SK-N-SH (cell line): ENCODE measurements around the gene DSCAML1.

Source experiments
- CTCF ChIP-seq: fragments of 200-600 bp; sonication (generic); IDR thresholded peaks from 2 replicates; pipeline ENCODE4 v1.6.1; 2017; ENCODE audit warnings: antibody characterized with exemption, mild to moderate bottlenecking, moderate library complexity
- EP300 ChIP-seq, 2 experiments: IDR thresholded peaks; 2 replicates each; pipeline versions ENCODE4 v1.4.0 to v1.6.1; 2012; ENCODE audit warnings: borderline replicate concordance in 1 of 2, low read depth in 1 of 2, low read length in 1 of 2
- EZH2phosphoT487 ChIP-seq: fragments of 200-600 bp; sonication (generic); IDR thresholded peaks from 2 replicates; pipeline ENCODE4 v1.6.1; 2017; ENCODE audit warnings: low read depth, mixed run types, mild to moderate bottlenecking, antibody characterized with exemption, moderate library complexity, borderline replicate concordance
- FOXJ3 ChIP-seq: sonication (generic); formaldehyde crosslinking; IDR thresholded peaks from 2 replicates; pipeline ENCODE4 v1.5.1; 2020; ENCODE audit warnings: mild to moderate bottlenecking, missing genetic modification reagents
- REST ChIP-seq: IDR thresholded peaks from 2 replicates; pipeline ENCODE4 v1.6.1; 2012; ENCODE audit warnings: mild to moderate bottlenecking, low read depth, low read length, moderate library complexity
- TEAD4 ChIP-seq: IDR thresholded peaks from 2 replicates; pipeline ENCODE4 v1.4.0; 2012; ENCODE audit warnings: mild to moderate bottlenecking, borderline replicate concordance; ENCODE audit not compliant: insufficient read depth
- ZBTB33 ChIP-seq: IDR thresholded peaks from 2 replicates; pipeline ENCODE4 v1.4.0; 2012; ENCODE audit warnings: low read depth, borderline replicate concordance

- no peak for TF ChIP-seq TEAD4
- no peak for TF ChIP-seq EZH2phosphoT487
- no peak for TF ChIP-seq EP300 (IDR thresholded peaks at IDR 0.05; ENCODE audit: borderline replicate concordance in 1 of 2, low read depth in 1 of 2, low read length in 1 of 2)
- no peak for TF ChIP-seq CTCF
- TF ChIP-seq ZBTB33, result no peak
- TF ChIP-seq REST, result no peak
- TF ChIP-seq FOXJ3 (CRISPR knock-in tag), result no peak
Observed at GRCh38 chr11:117620659-117621058, 176.4 kb downstream of the DSCAML1 start.
